OCI-LY3 (cell line): ENCODE results near the gene PHF13.

Experiments used
- EZH2phosphoT487 ChIP-seq: fragments of 200-600 bp; shearing (Covaris generic); IDR thresholded peaks from 2 replicates; pipeline ENCODE4 v1.6.1; 2018; ENCODE audit warnings: antibody characterized with exemption, mixed run types, low read depth
- TF ChIP-seq, protein P1 (sequence below): fragments of 200-600, 300-600 bp; sonication (generic); IDR thresholded peaks from 2 replicates; pipeline ENCODE4 v1.5.1; 2014; ENCODE audit warnings: antibody characterized with exemption, low read length, low read depth

GRCh38 chr1:6635910-6636760 lies 22.6 kb downstream of the PHF13 start:
- TF ChIP-seq, protein P1, sequence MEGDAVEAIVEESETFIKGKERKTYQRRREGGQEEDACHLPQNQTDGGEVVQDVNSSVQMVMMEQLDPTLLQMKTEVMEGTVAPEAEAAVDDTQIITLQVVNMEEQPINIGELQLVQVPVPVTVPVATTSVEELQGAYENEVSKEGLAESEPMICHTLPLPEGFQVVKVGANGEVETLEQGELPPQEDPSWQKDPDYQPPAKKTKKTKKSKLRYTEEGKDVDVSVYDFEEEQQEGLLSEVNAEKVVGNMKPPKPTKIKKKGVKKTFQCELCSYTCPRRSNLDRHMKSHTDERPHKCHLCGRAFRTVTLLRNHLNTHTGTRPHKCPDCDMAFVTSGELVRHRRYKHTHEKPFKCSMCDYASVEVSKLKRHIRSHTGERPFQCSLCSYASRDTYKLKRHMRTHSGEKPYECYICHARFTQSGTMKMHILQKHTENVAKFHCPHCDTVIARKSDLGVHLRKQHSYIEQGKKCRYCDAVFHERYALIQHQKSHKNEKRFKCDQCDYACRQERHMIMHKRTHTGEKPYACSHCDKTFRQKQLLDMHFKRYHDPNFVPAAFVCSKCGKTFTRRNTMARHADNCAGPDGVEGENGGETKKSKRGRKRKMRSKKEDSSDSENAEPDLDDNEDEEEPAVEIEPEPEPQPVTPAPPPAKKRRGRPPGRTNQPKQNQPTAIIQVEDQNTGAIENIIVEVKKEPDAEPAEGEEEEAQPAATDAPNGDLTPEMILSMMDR, result no peak
- TF ChIP-seq EZH2phosphoT487, result no peak
